ENCODE results near the gene CACNA2D4.

DNA sequence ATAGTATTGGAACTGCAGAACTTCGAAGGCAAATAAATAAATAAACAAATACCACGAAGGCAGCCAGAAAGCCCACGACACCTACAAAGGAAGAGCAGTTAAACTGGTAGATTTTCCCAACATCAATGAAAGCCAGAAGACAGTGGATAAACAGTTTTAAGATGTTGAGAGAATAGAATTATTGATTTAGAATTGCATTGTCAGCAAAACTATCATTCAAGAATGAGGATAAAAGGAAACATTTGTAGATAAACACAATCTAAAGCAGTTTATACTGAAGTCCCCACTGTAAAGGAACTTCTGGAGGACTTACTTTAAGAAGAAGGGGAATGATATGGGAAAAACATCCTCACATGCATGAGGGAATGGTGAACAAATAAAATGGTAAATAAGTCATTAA lies 29.5 kb downstream of the CACNA2D4 start:
- TF ChIP-seq POLR2A (IDR thresholded peaks at IDR 0.05), result no peak
- TF ChIP-seq, protein P1, sequence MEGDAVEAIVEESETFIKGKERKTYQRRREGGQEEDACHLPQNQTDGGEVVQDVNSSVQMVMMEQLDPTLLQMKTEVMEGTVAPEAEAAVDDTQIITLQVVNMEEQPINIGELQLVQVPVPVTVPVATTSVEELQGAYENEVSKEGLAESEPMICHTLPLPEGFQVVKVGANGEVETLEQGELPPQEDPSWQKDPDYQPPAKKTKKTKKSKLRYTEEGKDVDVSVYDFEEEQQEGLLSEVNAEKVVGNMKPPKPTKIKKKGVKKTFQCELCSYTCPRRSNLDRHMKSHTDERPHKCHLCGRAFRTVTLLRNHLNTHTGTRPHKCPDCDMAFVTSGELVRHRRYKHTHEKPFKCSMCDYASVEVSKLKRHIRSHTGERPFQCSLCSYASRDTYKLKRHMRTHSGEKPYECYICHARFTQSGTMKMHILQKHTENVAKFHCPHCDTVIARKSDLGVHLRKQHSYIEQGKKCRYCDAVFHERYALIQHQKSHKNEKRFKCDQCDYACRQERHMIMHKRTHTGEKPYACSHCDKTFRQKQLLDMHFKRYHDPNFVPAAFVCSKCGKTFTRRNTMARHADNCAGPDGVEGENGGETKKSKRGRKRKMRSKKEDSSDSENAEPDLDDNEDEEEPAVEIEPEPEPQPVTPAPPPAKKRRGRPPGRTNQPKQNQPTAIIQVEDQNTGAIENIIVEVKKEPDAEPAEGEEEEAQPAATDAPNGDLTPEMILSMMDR (IDR thresholded peaks at IDR 0.05), result no peak

Data from thyroid gland (tissue), 4 donors.